Measurements from ENCODE around the gene OSGEP. TPM values are rescaled to one million over a fixed set of nuclear protein-coding genes. Genes with fewer than 3 reads are reported as not detected.

The OSGEP gene
- total RNA-seq, 1 donor from 2014 or later: 57.1 TPM

DNA sequence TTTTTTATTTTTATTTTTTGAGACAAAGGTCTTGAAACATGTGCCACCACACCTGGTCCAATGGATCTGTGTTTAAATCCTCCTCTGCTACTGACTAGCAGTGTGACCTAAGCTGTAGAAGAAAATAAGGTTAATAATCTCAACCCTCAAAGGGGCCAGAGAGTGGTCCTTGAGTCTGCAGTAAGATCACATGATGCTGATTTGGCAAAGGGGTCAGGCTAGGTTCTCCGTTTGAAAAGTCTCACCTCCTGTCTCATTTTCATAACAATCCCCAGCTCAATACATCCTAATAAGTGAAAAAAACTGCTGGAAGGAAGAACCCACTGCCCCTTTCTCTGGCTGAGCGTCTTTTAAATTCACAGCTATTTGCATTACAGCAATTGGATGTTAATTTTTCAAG lies 33.3 kb downstream of the OSGEP start:
- H3K27ac Mint-ChIP-seq: no peak overlapping the region

DNA sequence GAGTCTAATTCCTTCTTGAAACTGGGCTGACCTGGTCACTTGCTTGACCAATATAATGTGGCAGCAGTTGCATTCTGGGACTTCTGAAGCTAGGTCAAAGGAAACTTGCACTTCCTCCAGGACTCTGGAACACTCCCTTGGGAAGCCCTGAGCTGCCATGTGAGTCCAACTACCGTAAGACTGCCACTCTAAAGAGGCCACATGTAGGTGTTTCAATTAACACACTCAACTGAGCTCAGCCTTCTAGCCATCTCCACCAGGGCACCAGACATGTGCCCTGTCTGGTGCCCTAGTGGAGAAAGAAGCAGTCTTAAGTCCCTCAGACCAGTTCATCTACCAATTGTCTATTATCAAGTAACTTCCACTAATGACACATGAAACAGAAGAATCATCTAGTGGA lies 35.2 kb downstream of the OSGEP start:
- Mint-ChIP-seq H3K27ac (no peak overlapping the region), H3K9me3 (no peaks in the 10 kb centered on the region), H3K27me3 (no peaks in the 10 kb centered on the region), H3K36me3 (no peaks in the 10 kb centered on the region), H3K4me1 (ENCODE audit: unreplicated experiment) (peaks cover 5% of the 10 kb centered on the region), H3K4me3 (no peak overlapping the region)
- TF ChIP-seq, protein P1, sequence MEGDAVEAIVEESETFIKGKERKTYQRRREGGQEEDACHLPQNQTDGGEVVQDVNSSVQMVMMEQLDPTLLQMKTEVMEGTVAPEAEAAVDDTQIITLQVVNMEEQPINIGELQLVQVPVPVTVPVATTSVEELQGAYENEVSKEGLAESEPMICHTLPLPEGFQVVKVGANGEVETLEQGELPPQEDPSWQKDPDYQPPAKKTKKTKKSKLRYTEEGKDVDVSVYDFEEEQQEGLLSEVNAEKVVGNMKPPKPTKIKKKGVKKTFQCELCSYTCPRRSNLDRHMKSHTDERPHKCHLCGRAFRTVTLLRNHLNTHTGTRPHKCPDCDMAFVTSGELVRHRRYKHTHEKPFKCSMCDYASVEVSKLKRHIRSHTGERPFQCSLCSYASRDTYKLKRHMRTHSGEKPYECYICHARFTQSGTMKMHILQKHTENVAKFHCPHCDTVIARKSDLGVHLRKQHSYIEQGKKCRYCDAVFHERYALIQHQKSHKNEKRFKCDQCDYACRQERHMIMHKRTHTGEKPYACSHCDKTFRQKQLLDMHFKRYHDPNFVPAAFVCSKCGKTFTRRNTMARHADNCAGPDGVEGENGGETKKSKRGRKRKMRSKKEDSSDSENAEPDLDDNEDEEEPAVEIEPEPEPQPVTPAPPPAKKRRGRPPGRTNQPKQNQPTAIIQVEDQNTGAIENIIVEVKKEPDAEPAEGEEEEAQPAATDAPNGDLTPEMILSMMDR (conservative IDR thresholded peaks at IDR 0.05): no peak
- no peak for DNase-seq (ENCODE audit: extremely low spot score, unreplicated experiment)

More for the DNA sequence above, 33.3 kb downstream of the OSGEP start:
- Mint-ChIP-seq H3K9me3 (no peaks in the 10 kb centered on the region), H3K4me3 (no peak overlapping the region), H3K36me3 (no peaks in the 10 kb centered on the region), H3K27me3 (peaks cover 5% of the 10 kb centered on the region), H3K4me1 (ENCODE audit: unreplicated experiment) (no peaks in the 10 kb centered on the region)
- TF ChIP-seq, protein P1 (conservative IDR thresholded peaks at IDR 0.05): no peak
- DNase-seq (ENCODE audit: extremely low spot score, unreplicated experiment): no peak

DNA sequence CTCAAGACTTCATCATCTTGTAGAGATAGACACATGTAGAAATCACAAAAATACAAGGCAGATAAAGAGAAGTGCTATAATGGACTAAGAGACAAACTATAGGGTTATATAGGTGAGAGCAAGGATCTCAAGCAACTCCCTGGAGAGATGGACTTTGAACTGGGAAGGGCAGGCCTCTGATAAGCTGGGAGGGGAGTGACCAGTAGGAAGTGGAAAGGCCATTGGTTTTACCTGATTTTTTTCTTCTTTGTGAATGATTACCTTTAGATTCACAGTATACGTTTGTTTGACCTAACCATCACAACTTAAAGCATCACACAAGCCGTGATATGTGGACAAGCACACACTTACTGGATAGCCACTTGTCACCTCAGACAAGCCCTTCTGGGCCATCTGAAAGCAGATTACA lies 36.1 kb downstream of the OSGEP start:
- Mint-ChIP-seq H3K4me1 (ENCODE audit: unreplicated experiment) (peaks cover 9% of the 10 kb centered on the region), H3K4me3 (no peak overlapping the region), H3K36me3 (no peaks in the 10 kb centered on the region), H3K9me3 (no peaks in the 10 kb centered on the region), H3K27ac (peak overlapping the region; percentile 57), H3K27me3 (no peaks in the 10 kb centered on the region)
- no peak for DNase-seq (ENCODE audit: extremely low spot score, unreplicated experiment)
- TF ChIP-seq, protein P1 (conservative IDR thresholded peaks at IDR 0.05): no peak

GRCh38 chr14:20417250-20418186 lies 37.1 kb downstream of the OSGEP start:
- Mint-ChIP-seq H3K27me3 (no peaks in the 10 kb centered on the region), H3K9me3 (no peaks in the 10 kb centered on the region), H3K36me3 (no peaks in the 10 kb centered on the region), H3K4me3 (no peak overlapping the region), H3K4me1 (ENCODE audit: unreplicated experiment) (peaks cover 14% of the 10 kb centered on the region), H3K27ac (peak overlapping the region; percentile 57)
- no peak for DNase-seq (ENCODE audit: extremely low spot score, unreplicated experiment)
- TF ChIP-seq, protein P1 (conservative IDR thresholded peaks at IDR 0.05): no peak

GRCh38 chr14:20416223-20416622 lies 38.4 kb downstream of the OSGEP start:
- no peaks in the 10 kb centered on the region for H3K36me3 Mint-ChIP-seq
- peak overlapping the region; percentile 21 for H3K27ac Mint-ChIP-seq

More at GRCh38 chr14:20416223-20416622, 38.4 kb downstream of the OSGEP start:
- H3K4me3 Mint-ChIP-seq: peak overlapping the region; percentile 9
- no peaks in the 10 kb centered on the region for H3K27me3 Mint-ChIP-seq
- H3K9me3 Mint-ChIP-seq: no peaks in the 10 kb centered on the region
- peaks cover 21% of the 10 kb centered on the region for H3K4me1 Mint-ChIP-seq (ENCODE audit: unreplicated experiment)
- no peak for DNase-seq (ENCODE audit: extremely low spot score, unreplicated experiment)
- TF ChIP-seq, protein P1 (conservative IDR thresholded peaks at IDR 0.05): no peak
